ENCODE data around the gene EARS2.

The EARS2 gene

GRCh38 chr16:23580391-23580790 is 23.2 kb upstream of the EARS2 start:
- Histone ChIP-seq H3K36me3 (replicated peaks) (peaks cover 39% of the 10 kb centered on the region), H3K27me3 (replicated peaks) (no peaks in the 10 kb centered on the region), H3K27ac (no peak overlapping the region), H3K4me3 (ENCODE audit: low read depth, low read length) (no peak overlapping the region)
- DNase-seq, result no peak
- in situ Hi-C loops (cut with HindIII; ENCODE audit: low pct_ligation_motif_present, low sequenced_read_pairs), result no loop called here
- no peak for TF ChIP-seq CTCF (IDR thresholded peaks at IDR 0.05; ENCODE audit: low read depth, low read length, missing control alignments)

- DNase-seq, result no peak
- TF ChIP-seq CTCF (IDR thresholded peaks at IDR 0.05; ENCODE audit: low read depth, low read length, missing control alignments), result no peak
- Histone ChIP-seq H3K27me3 (replicated peaks) (no peaks in the 10 kb centered on the region), H3K4me3 (ENCODE audit: low read depth, low read length) (no peak overlapping the region), H3K36me3 (replicated peaks) (peaks cover 32% of the 10 kb centered on the region), H3K27ac (no peak overlapping the region)
- in situ Hi-C loops (cut with HindIII; ENCODE audit: low pct_ligation_motif_present, low sequenced_read_pairs), result no loop called here
Measured at GRCh38 chr16:23579371-23579770, 22.2 kb upstream of the EARS2 start.

- in situ Hi-C loops (cut with HindIII; ENCODE audit: low pct_ligation_motif_present, low sequenced_read_pairs), result no loop called here
- no peak for DNase-seq
Measured at GRCh38 chr16:23578101-23578830, 21.1 kb upstream of the EARS2 start.

GRCh38 chr16:23577493-23577892 is 20.3 kb upstream of the EARS2 start:
- no peak overlapping the region for H3K4me3 ChIP-seq (ENCODE audit: low read depth, low read length)
- in situ Hi-C loops (cut with HindIII; ENCODE audit: low pct_ligation_motif_present, low sequenced_read_pairs), result no loop called here
- no peak for DNase-seq
- H3K36me3 ChIP-seq (replicated peaks), result peaks cover 44% of the 10 kb centered on the region
- TF ChIP-seq CTCF (IDR thresholded peaks at IDR 0.05; ENCODE audit: low read depth, low read length, missing control alignments), result no peak
- H3K27ac ChIP-seq, result no peak overlapping the region
- H3K27me3 ChIP-seq (replicated peaks), result no peaks in the 10 kb centered on the region

More at GRCh38 chr16:23578101-23578830, 21.1 kb upstream of the EARS2 start:
- Histone ChIP-seq H3K36me3 (replicated peaks) (peaks cover 37% of the 10 kb centered on the region), H3K27ac (no peak overlapping the region), H3K4me3 (ENCODE audit: low read depth, low read length) (no peak overlapping the region), H3K27me3 (replicated peaks) (no peaks in the 10 kb centered on the region)
- TF ChIP-seq CTCF (IDR thresholded peaks at IDR 0.05; ENCODE audit: low read depth, low read length, missing control alignments), result no peak

GRCh38 chr16:23575834-23576233 is 18.7 kb upstream of the EARS2 start:
- in situ Hi-C loops (cut with HindIII; ENCODE audit: low pct_ligation_motif_present, low sequenced_read_pairs), result no loop called here
- no peaks in the 10 kb centered on the region for H3K27me3 ChIP-seq (replicated peaks)
- H3K36me3 ChIP-seq (replicated peaks), result peaks cover 50% of the 10 kb centered on the region
- H3K4me3 ChIP-seq (ENCODE audit: low read depth, low read length), result no peak overlapping the region
- no peak for TF ChIP-seq CTCF (IDR thresholded peaks at IDR 0.05; ENCODE audit: low read depth, low read length, missing control alignments)
- no peak overlapping the region for H3K27ac ChIP-seq
- DNase-seq, result no peak

GRCh38 chr16:23573817-23574216 is 16.7 kb upstream of the EARS2 start:
- in situ Hi-C loops (cut with HindIII; ENCODE audit: low pct_ligation_motif_present, low sequenced_read_pairs), result no loop called here
- Histone ChIP-seq H3K4me3 (ENCODE audit: low read depth, low read length) (no peak overlapping the region), H3K27ac (no peak overlapping the region), H3K36me3 (replicated peaks) (peaks cover 50% of the 10 kb centered on the region), H3K27me3 (replicated peaks) (no peaks in the 10 kb centered on the region)
- DNase-seq, result no peak
- TF ChIP-seq CTCF (IDR thresholded peaks at IDR 0.05; ENCODE audit: low read depth, low read length, missing control alignments), result no peak
